NCI-H2029 treated with DMSO at 0.1 percent for 48 hours (cell line): ENCODE data around the gene WNT8A.
"Not testable (repeated sequence)": the region's sequence is repeated elsewhere in the genome, so short reads cannot be mapped to it uniquely, and the experiment has no call there.

ENCODE experiments used
- DNase-seq: peaks from one replicate; lab custom pipeline; 2025; lab: John Stamatoyannopoulos, UW

WNT8A gene, protein sequence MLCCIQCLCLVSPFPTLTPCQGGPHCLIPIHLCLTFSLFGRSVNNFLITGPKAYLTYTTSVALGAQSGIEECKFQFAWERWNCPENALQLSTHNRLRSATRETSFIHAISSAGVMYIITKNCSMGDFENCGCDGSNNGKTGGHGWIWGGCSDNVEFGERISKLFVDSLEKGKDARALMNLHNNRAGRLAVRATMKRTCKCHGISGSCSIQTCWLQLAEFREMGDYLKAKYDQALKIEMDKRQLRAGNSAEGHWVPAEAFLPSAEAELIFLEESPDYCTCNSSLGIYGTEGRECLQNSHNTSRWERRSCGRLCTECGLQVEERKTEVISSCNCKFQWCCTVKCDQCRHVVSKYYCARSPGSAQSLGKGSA

DNA sequence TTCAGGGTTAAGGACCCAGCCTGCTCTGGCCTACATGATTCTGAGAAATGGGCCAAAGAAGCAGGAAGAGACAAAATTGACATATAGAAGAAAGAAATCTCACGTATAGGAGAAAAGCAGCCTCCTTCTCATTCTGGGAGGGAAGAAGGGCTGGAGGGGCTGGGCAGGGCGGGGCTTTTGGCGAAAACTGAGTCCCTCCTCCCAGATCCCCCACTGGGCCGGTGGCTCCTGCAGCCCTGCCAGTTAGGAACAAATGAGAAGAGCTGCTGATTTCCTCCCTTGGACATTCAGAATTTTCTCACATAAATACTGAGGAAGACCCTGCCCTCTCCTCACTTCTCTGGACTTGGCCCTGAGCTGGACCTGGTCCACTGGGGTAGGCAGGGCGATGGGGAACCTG is at the start of gene WNT8A:
WNT8A (plus strand) TSS at position 332 of the 400 bp plus-strand sequence. CDS start 95 bp downstream, outside the sequence.
- DNase-seq = no peak

DNA sequence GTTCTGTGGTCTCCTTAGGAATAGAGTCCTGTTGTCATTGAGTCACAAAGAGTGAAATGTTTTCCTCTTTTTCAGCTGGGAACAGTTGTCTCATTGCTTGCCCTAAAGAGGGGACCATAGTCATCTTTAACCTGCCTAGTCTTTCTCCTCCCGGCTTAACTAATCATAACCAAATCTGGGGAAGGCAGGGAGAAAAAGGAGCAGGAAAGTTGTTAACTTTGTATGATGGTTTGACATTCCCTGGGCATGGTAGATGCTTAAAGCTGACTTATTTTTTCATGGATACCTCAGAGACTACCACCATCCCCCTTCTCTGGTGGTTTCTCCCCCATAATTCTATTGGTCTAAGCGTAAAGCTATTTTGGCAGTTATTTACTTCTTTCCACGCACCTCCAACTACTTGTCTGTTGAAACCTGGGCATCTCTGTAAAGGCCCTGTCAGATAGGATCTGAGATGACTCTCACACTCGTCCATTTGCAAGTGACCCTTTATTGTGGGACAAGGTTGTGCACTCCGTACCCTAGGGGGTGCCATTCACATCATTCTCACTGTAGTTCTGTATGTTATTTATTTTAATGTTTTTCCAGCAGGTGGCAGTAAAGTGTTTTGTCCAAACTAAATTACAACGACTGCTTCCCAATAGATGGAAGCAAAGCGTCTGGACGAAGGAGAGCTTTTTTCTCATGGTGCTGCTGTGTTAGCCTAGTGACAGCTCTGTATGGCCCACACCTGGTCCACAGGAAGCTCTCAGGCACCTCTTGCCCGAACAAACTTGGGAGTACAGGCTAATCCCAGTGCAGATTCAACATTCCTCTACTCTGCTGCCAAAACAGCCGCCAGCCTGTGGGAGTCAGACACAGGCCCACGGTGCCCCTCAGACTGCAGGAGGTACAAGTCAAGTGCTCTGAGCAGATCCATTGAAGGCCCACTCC is 48.0 kb upstream of the WNT8A start:
- peak; percentile 85 for DNase-seq

DNA sequence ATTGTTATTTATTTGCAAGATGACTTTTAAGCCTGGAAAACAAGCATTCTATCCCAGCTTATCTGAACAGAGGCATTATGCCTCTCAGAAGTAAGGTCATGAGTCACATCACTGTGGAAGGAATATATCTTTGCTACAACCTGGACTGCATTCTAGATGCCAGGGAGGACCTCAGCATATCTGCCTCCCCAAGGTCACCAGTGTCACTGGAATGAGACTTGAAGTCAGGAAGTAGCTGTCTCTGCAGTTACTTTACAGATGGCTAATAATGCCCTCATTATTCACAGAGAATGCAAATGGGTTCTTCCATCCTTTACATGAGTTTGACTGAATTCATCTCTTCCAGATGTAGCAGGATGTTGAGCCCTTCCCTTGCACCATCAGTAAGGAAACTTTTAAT is 46.6 kb upstream of the WNT8A start:
- no peak for DNase-seq

DNA sequence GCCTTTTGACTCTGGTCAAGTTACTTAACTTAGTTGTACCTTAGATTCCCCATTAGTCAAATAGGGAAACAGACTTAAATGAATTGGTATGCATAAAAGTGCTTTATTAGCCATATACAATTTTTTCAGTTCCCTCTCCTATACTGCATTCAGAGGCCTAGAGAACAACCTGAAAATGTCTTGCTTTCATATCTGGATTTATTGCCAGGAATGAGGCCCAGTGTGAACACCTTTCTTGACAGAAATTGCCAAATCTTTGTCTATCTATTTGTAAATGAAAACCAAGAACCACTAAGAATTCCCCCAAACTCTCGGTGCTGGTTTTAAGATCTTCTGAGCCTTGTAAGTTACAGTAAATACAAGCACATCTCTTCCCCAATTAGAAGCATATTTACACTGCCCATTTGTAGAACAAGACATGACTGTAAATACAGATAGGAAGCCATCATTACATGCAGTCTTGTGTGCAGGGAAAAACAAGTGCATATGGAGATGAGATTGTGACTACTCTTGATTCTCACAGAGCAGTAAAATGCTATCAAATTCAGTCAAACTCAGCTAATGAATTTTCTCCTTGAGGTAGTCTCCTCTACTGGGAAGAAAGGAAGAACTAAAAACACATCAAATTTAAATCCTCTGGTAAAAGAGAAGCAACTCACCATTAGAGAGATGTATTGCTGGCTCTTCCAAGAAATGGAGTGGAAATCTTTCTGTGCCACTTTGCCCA is 45.8 kb upstream of the WNT8A start:
- DNase-seq = no peak

DNA sequence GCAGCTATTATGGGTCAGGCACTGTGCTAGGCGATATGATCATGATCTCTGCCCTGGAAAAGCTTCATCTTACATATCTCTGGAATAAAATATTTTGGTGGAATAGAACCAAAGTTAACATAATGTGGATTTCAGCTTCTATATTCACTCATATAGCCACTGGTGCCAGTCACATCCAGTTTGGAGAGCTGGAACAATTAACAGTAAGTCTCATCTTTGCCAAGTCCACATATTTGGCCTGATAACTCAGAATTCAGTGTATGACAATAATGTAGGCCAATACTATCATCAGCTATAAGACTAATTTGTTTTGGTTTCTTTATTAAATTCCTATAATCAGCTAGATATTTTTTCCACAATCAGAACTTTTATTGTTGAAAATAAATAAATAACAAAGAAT is 45.0 kb upstream of the WNT8A start:
- no peak for DNase-seq

DNA sequence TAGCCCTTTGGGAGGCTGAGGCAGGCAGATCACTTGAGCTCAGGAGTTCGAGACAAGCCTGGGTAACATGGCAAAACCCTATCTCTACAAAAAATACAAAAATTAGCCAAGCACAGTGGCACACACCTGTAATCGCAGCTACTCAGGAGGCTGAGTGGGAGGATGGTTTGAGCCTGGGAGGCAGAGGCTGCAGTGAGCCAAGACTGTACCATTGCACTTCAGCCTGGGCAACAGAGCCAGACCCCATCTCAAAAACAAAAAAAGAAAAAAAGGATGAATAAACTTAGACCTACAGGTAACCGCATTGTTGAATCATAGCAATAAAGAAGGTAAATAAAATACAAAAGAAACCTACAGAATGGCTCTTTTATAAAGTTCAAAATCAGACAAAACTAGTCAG is 38.5 kb upstream of the WNT8A start:
- not testable (repeated sequence) for DNase-seq

DNA sequence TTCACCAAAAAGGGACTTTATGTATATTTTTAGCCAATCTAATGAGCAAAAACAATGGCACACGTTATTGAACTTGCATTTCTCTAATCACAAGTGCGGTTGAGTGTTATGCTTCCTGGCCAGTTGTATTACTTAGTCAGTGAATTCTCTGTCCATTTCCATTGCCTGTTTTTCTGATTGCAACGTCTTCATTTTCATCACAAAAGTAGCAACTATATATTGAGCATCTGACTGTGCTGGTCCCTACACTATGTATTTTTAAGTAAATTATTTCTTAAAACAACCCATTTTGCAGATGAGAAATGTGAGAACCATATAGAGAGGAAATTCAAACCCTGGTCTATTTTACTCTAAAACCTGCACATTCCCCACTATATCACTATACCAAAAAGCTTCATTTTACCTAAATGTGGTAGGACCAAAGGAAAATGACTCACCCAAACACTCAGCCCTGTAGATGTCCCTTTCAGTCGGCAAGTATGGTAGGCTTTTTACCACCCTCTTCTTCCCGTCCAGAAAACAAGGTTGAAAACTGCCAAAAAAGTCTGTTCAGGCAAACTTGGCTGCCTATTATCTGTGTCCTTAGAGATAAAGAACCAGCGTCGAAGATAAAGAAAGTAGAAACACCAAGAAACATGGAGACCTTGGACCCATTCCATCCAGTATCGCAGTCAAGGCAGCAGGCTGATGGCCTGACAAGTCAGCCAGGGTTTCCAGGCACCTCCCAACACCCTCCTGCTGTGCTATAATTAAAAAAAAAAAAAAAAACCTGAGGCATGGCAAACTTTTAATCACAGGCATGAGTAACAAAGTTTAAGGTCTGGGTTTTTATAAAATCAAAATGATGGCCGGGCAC is 32.2 kb upstream of the WNT8A start:
- no peak for DNase-seq

DNA sequence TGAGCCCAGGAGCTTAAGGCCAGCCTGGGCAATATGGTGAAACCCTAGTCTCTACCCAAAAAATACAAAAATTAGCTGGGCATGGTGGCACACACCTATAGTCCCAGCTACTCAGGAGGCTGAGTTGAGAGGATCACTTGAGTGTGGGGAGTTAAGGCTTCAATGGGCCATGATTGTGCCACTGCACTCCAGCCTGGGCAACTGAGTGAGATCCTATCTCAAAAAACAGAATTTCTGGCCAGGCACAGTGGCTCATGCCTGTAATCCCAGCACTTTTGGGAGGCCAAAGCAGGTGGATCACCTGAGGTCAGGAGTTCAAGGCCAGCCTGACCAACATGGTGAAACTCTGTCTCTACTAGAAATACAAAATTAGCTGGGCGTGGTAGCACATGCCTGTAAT is 31.1 kb upstream of the WNT8A start:
- not testable (repeated sequence) for DNase-seq

DNA sequence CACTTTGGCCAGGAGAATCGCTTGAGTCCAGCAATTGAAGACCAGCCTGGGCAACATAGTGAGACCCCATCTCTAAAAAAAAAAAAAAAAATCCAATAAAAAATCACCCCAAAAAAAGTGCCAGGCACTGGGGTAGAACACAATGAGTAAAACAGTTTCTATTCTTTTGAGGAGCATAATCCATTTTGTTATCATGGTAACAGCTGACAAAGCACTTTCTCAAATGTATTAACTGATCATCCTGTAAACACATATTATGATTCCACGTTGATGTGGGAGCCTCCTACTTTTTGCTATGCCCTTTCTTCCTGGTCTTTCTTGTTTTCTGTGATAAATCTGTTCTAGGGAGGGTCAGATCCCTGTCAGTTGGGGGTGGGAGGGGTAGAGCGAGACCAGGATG is 30.3 kb upstream of the WNT8A start:
- no peak for DNase-seq

DNA sequence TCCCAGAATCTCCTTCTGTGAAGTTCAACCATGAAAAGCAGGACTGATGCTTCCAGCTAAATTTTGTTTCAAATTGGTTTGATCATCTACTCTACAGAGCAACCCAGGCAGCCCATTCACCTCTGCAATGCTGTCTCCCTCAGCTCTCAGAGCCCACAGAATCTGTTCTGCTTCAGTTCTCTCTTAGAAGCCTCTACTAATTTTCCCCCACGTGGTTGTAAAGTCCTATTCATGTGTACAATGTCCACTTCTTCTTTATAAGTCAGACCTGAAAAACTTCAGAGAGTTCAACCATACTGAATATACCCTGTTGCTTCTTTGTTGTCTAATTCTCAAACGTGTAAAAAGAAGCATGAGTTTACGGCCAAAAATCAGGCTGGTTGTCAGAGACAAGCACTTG is 29.6 kb upstream of the WNT8A start:
- no peak for DNase-seq

DNA sequence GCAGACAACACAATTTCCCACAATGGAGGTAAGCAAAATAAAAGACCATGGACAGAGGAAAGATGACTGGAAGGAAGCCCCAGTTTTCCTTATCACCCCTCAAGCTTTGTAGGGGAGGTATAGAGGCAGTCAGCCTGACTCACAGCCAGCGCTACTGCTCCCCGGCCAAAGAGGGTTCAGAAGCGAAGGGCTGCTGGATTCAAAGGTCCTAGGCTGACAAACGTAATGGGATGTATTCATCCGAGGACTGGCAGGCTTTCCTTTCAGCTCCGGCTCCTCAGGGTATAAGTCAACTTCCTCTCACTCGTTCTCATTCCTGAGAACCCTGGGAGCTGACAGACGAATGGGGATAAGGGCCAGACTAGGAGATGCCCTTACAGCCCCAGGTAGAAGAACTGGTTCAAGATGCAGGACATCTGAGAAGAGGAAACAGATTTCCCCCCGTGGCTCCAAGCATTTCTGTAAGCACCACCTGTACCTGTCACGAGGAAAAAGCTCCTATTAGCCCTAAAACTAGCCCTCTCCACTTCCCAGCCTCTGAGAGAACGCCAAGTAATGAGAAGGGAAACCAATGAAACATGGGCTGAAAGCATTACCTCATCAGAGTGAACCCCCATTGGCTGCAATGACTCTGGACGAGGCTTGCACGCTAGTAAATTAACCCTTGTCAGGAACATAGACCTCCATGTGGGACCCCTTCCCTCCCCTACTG is 28.8 kb upstream of the WNT8A start:
- DNase-seq = no peak

DNA sequence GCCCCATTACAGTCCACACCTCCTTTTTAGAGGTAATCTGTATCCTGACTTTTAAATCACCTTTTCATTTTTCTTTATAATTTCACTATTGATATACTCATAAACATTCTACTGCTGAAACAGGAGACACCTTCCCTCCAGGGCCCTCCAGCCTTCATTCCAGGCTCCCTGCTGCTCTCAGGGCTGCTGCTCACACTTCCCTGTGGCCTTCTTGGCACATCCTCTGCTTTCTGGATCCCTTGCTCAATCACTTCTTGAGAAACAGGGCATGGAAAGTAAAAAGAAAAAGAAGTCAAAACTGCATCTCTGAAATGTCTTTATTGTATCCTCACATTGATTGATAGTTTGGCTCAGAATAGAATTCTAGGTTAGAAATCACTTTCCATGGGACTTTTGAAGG is 19.3 kb upstream of the WNT8A start:
- DNase-seq = no peak

DNA sequence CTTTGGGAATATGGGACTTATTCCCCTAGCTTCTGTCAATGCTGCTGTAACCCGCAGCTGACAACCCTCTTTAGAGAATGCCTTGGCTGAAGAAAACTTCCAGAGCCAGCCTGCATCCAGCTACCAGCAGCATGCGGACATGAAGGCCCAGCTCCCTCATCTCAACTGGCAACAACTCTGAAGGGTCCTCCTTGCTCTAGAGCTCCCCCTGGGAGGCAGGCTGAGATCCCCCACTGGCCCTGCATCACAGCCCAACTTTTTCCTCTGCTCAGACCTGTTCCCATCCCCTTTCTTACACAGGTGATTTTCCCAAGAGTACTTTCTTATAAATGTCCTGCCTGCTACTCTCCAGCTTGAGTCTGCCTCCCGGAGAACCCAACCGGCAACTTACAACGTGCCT is 18.7 kb upstream of the WNT8A start:
- DNase-seq = no peak

DNA sequence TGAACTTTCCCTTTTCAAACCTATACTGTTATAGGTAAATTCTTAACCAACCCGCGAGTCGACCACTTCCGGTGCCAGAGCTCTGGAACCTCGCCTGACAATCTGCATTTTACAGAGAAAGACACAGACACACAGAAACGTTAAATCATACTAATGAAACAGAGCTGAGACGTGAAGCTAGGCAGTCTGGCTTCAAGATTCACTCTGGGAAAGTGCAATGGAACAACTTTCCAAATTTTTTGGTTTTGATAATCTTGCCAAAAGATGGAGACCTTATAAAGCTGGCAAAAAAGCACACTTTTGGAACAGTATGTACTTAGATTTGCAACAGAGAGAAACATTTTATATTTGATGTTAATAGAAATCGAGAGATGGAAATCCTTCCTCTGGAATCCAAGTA is 15.9 kb upstream of the WNT8A start:
- no peak for DNase-seq

DNA sequence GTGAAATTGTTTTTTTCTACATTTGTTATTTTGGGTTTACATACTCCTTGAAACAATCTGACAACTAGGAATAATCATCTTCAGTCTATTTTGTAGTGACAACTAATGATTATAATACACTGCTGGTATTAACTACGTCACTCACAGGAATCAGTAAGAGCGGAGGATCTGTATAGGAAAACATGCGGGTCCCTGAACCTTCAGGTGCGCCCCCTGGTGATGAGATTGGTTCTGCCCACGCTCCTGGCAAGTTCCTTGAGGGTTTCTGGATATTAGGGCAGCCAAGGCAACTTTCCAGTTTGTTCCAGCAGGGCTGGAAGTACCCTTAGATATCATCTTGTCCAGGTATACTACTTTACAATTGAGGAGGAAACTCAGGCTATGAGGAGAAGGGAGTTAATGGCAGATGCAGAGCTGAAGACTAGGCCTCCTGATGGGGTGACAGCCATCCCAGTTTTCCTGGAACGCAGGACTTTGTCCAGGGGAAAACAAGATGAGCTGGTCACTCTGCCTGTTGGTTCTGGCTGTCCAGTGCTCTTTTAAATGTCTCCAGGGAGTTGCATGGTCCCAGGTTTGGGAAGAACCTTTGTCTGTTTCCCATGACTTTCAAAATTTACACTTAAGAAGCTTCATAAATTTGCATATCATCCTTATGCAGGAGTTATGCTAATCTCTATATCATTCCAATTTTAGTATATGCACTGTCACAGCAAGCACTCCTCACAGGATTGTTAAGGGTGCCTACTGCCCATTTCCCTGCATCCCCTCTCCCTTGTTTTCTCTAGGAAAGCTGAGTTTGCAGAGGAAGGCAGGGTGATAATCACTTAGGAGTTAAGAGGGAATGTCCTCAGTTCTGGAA is 14.9 kb upstream of the WNT8A start:
- DNase-seq = peak; percentile 76

DNA sequence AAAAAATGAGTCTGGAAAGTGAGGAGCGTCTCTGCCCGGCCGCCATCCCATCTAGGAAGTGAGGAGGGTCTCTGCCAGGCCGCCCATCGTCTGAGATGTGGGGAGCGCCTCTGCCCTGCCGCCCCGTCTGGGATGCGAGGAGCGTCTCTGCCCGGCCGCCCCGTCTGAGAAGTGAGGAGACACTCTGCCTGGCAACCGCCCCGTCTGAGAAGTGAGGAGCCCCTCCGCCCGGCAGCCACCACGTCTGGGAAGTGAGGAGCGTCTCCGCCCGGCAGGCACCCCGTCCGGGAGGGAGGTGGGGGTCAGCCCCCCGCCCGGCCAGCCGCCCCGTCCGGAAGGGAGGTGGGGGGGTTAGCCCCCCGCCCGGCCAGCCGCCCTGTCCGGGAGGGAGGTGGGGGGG is 13.8 kb upstream of the WNT8A start:
- DNase-seq = not testable (repeated sequence)

DNA sequence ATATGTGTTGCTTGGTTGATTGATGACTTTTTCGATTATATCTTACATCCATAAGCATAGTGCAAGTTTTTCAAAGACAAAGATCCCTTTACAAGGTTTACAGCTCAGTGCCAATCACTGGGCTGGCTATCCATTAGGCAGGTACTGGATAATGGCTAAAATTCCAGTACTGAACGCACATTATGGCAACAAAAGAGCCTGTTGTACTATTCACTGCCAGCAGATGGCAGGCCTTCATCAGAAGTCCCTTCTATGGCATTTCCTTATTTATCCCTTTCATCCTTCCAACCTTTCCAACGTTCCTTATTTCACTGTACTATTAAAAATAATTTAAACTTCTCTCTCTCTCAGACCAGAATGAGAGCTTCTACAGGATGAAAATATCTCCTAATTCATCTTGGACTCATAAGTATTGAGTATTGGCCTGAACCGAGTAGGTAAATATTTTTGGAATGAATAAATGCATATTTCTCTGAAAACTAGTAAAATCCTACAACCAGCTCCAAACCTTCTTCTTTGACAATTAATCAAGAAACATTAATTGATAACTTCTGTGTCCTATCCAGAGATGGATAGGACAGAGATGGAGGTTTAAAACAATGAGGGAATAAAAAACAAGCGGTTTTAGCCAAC is 6.7 kb upstream of the WNT8A start:
- DNase-seq = peak; percentile 65

DNA sequence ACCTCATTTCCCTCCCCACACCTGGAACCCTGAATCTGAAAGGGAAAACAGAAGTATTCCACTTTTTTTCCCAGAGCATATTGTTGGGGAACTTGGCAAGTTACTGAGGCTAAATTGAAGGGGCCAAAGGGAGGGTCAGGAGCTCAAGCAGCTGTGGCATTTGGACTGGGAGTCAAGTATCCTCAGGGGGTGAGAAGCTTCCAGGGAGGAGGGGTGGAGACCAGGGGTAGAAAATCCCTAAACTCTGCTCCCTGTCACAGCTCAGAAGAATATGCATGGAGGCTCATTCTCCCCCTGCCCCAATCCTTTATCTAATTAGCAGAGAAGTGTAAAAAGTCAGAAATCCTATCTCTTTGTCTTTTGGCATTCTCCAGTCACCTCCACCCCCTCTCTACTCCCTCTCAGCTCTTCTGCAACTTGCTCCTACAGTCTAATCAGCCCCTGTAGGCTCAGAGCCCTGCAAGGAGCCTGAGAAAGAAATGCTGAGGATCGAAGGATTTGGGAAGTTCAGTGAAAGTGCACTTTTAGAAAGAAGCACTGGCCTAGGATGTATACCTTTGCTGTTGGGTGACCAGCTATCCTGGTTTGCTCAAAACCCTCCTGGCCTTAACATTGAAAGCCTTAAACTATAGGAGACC is 5.7 kb upstream of the WNT8A start:
- DNase-seq = no peak

DNA sequence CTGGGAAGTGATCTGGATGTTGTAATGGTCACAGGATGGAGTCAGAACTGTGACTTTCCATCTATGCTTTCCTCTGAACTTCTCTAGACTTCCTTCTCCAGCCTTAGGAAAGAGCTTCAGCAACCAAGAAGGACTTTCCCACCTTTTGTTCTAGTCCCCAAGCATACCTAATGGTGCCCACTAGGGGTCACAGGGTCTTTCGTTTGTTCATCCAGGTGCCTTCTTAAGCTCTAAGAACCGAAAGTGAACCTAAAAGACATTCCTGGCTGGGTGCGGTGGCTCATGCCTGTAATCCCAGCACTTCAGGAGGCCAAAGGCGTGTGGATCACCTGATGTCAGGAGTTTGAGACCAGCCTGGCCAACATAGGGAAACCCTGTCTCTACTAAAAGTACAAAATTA is 1.8 kb upstream of the WNT8A start:
- no peak for DNase-seq
